ENCODE results near the gene TLE4. TPM values are rescaled to one million over a fixed set of nuclear protein-coding genes. Genes with fewer than 3 reads are reported as not detected.

TLE4 gene
- total and polyA plus RNA-seq, 10 of the 15 experiments (the other 5 are each of a cell fraction or from before 2014, with no cell fraction given): 5.3 to 53.3 (median 23.3) TPM

GRCh38 chr9:79662537-79662956, 90.8 kb downstream of the TLE4 start (continued):
- no peak for TF ChIP-seq BCLAF1 (IDR thresholded peaks at IDR 0.05)
- TF ChIP-seq WRNIP1 (IDR thresholded peaks at IDR 0.05; ENCODE audit: borderline replicate concordance, low read depth, low read length): no peak
- TF ChIP-seq POLR2A (IDR thresholded peaks at IDR 0.05; ENCODE audit: low read depth, low read length): no peak
- no peak for TF ChIP-seq EP300 (IDR thresholded peaks at IDR 0.05; ENCODE audit: borderline replicate concordance in 1 of 2, control insufficient read depth in 1 of 2, low read depth in 2 of 2, low read length in 2 of 2)
- TF ChIP-seq SREBF2 (IDR thresholded peaks at IDR 0.05; ENCODE audit: low read length): no peak
- TF ChIP-seq ZBED1 (IDR thresholded peaks at IDR 0.05; ENCODE audit: borderline replicate concordance): no peak
- TF ChIP-seq YY1 (IDR thresholded peaks at IDR 0.05; ENCODE audit: low read depth, low read length): no peak
- no peak for TF ChIP-seq TCF3 (IDR thresholded peaks at IDR 0.05; ENCODE audit: borderline replicate concordance, insufficient read depth, low read depth, low read length)

- ATAC-seq: no peak
- ChIA-PET RAD21 (ENCODE audit: unreplicated experiment) (interaction anchor here (0.8 kb wide), 1 partner anchor 17 kb away, joined by 3 read pairs; no protein-coding TSS in a partner anchor), SMC1A (ENCODE audit: uncharacterized antibody, unreplicated experiment) (interaction anchor here (0.5 to 1.5 kb wide), 5 partner anchors 21 to 92 kb away, joined by 3 to 4 read pairs (median 3); partner anchors contain the start of gene TLE4), CTCF (interaction anchor here (0.6 kb wide), 1 partner anchor 1237 kb away, joined by 4 read pairs; no protein-coding TSS in a partner anchor), POLR2A (no interaction called here)
- Histone ChIP-seq H3K27ac (ENCODE audit: control insufficient read depth, insufficient read depth) (no peak overlapping the region), H2AFZ (ENCODE audit: control insufficient read depth, low read depth, low read length) (no peak overlapping the region), H3K79me2 (ENCODE audit: control insufficient read depth, insufficient read depth, low read length) (no peaks in the 10 kb centered on the region), H3K36me3 (ENCODE audit: control insufficient read depth in 2 of 2, insufficient read depth in 2 of 2, low read length in 1 of 2) (no peaks in the 10 kb centered on the region), H3K4me1 (ENCODE audit: control insufficient read depth, insufficient read depth, low read length) (no peaks in the 10 kb centered on the region), H3K27me3 (replicated peaks in 1 of 2; ENCODE audit: control insufficient read depth in 2 of 2, insufficient read depth in 2 of 2, low read length in 1 of 2) (no peaks in the 10 kb centered on the region), H3K9me3 (replicated peaks; ENCODE audit: control insufficient read depth, insufficient read depth, low read length) (no peaks in the 10 kb centered on the region), H3K4me3 (no peak overlapping the region), H4K20me1 (ENCODE audit: control insufficient read depth, insufficient read depth) (no peaks in the 10 kb centered on the region), H3K4me2 (ENCODE audit: control insufficient read depth, insufficient read depth) (no peak overlapping the region), H3K9ac (ENCODE audit: control insufficient read depth, insufficient read depth, low read length) (no peak overlapping the region)
- FAIRE-seq: no peak
- in situ Hi-C loops (cut with MboI): no loop called here
- BruUV-seq (replicated peaks): no TSS peak
- no peak for TF ChIP-seq MTA2 (IDR thresholded peaks at IDR 0.05; ENCODE audit: low read depth)
- WGBS (ENCODE audit: insufficient coverage, insufficient replicate concordance, low lambda C conversion rate, missing lambda C conversion rate): 75% methylated on average over 6 of the region's 6 CpGs
- intact Hi-C loops (cut with micrococcal nuclease; ENCODE audit: unreplicated experiment): no loop called here
- no peak for DNase-seq (ENCODE audit: low read depth, low spot score)
These were observed 91.5 kb downstream of the TLE4 start for GRCh38 chr9:79663300-79663699.
